OCI-LY1 (cell line): Measurements from ENCODE around the gene PNMA8C.

Source experiments
- H2AFZ ChIP-seq: fragments of 200-600 bp; sonication (generic), shearing (Covaris generic); 2 replicates; pipeline ENCODE4 v1.6.0; 2014; ENCODE audit warnings: antibody characterized with exemption, mild to moderate bottlenecking, low read length
- H3F3A ChIP-seq: fragments of 200-600 bp; sonication (generic), shearing (Covaris generic); 2 replicates; pipeline ENCODE4 v1.6.0; 2014; ENCODE audit warnings: mild to moderate bottlenecking, antibody characterized with exemption, low read length, moderate library complexity; ENCODE audit not compliant: insufficient read depth
- H3K27ac ChIP-seq: fragments of 200-600 bp; sonication (generic); 2 replicates; pipeline ENCODE4 v1.5.1; 2014; ENCODE audit warnings: low read length, mixed run types, mild to moderate bottlenecking, low read depth; ENCODE audit not compliant: poor library complexity, severe bottlenecking
- H3K27me3 ChIP-seq: fragments of 200-600 bp; sonication (generic); 2 replicates; pipeline ENCODE4 v1.6.0; 2014; ENCODE audit warnings: antibody characterized with exemption, mild to moderate bottlenecking, low read length, moderate library complexity; ENCODE audit not compliant: insufficient read depth
- H3K36me3 ChIP-seq: fragments of 200-600 bp; sonication (generic); 2 replicates; pipeline ENCODE4 v1.6.1; 2014; ENCODE audit warnings: mild to moderate bottlenecking, antibody characterized with exemption, low read length, moderate library complexity, mixed read lengths; ENCODE audit not compliant: insufficient read depth
- H3K4me1 ChIP-seq: fragments of 200-600 bp; sonication (generic); 2 replicates; pipeline ENCODE4 v1.5.1; 2014; ENCODE audit warnings: mild to moderate bottlenecking, low read length, moderate library complexity; ENCODE audit not compliant: insufficient read depth, severe bottlenecking
- H3K4me2 ChIP-seq: fragments of 200-600 bp; sonication (generic), shearing (Covaris generic); 2 replicates; pipeline ENCODE4 v1.6.1; 2014; ENCODE audit warnings: low read length
- H3K4me3 ChIP-seq: fragments of 200-600 bp; sonication (generic); 2 replicates; pipeline ENCODE4 v1.5.1; 2014; ENCODE audit warnings: low read length, low read depth, mild to moderate bottlenecking, mixed read lengths; ENCODE audit not compliant: poor library complexity, severe bottlenecking
- H3K79me2 ChIP-seq: fragments of 200-600 bp; shearing (Covaris generic); 2 replicates; pipeline ENCODE4 v1.6.1; 2016; ENCODE audit warnings: mixed run types, low read length, mixed read lengths; ENCODE audit not compliant: insufficient read depth
- H3K9ac ChIP-seq: fragments of 200-600 bp; sonication (generic), shearing (Covaris generic); 2 replicates; pipeline ENCODE4 v1.6.1; 2014; ENCODE audit warnings: mild to moderate bottlenecking, low read length, mixed read lengths
- H3K9me2 ChIP-seq: fragments of 200-600 bp; sonication (generic), shearing (Covaris generic); 2 replicates; pipeline ENCODE4 v1.6.1; 2014; ENCODE audit warnings: low read depth, mild to moderate bottlenecking, low read length, mixed read lengths
- H3K9me3 ChIP-seq: fragments of 200-600 bp; shearing (Covaris generic); 2 replicates; pipeline ENCODE4 v1.6.1; 2014; ENCODE audit warnings: low read length, mixed read lengths
- H4K20me1 ChIP-seq: fragments of 200-600 bp; sonication (generic), shearing (Covaris generic); 2 replicates; pipeline ENCODE4 v1.6.0; 2016; ENCODE audit warnings: mild to moderate bottlenecking, low read length; ENCODE audit not compliant: insufficient read depth
- EZH2 ChIP-seq: fragments of 200-600 bp; sonication (generic), shearing (Covaris generic); IDR thresholded peaks from 2 replicates; pipeline ENCODE4 v1.8.0; 2017; ENCODE audit warnings: borderline replicate concordance, mixed run types, mild to moderate bottlenecking, antibody characterized with exemption, low read length, moderate library complexity, mixed read lengths
- TF ChIP-seq, protein P1 (sequence below): fragments of 200-600 bp; sonication (generic), shearing (Covaris generic); IDR thresholded peaks from 2 replicates; pipeline ENCODE4 v1.5.1; 2017; ENCODE audit warnings: mild to moderate bottlenecking, antibody characterized with exemption, low read length, moderate library complexity, mixed read lengths

PNMA8C gene

DNA sequence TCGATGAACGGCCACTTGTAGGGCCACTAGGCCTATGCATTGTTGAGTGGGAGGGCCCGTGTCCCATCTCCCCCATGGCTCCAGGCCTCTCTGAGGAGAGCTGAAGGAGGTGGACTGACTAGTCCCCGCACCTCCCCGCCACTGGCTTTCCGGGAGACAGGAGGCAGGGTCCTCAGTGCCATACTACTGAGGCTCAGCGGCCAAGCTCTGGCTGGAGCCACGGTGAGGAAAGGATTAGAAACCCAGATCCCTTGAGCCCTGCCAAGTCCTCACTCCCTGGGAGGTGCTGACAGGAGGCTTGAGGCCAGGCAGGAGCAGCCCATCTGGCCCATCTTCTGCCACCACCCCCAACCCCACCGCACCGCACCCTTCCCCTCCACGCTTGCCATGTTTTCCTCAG lies 44.3 kb downstream of the PNMA8C start:
- Histone ChIP-seq H3K79me2 (no peaks in the 10 kb centered on the region), H2AFZ (no peak overlapping the region), H3K9me2 (no peaks in the 10 kb centered on the region), H4K20me1 (no peaks in the 10 kb centered on the region), H3K4me3 (no peak overlapping the region), H3K9me3 (no peaks in the 10 kb centered on the region), H3K4me2 (no peak overlapping the region), H3K27me3 (no peaks in the 10 kb centered on the region), H3F3A (no peaks in the 10 kb centered on the region), H3K9ac (no peak overlapping the region), H3K36me3 (peaks cover 92% of the 10 kb centered on the region), H3K27ac (no peak overlapping the region), H3K4me1 (no peaks in the 10 kb centered on the region)
- TF ChIP-seq, protein P1, sequence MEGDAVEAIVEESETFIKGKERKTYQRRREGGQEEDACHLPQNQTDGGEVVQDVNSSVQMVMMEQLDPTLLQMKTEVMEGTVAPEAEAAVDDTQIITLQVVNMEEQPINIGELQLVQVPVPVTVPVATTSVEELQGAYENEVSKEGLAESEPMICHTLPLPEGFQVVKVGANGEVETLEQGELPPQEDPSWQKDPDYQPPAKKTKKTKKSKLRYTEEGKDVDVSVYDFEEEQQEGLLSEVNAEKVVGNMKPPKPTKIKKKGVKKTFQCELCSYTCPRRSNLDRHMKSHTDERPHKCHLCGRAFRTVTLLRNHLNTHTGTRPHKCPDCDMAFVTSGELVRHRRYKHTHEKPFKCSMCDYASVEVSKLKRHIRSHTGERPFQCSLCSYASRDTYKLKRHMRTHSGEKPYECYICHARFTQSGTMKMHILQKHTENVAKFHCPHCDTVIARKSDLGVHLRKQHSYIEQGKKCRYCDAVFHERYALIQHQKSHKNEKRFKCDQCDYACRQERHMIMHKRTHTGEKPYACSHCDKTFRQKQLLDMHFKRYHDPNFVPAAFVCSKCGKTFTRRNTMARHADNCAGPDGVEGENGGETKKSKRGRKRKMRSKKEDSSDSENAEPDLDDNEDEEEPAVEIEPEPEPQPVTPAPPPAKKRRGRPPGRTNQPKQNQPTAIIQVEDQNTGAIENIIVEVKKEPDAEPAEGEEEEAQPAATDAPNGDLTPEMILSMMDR, result no peak
- no peak for TF ChIP-seq EZH2

DNA sequence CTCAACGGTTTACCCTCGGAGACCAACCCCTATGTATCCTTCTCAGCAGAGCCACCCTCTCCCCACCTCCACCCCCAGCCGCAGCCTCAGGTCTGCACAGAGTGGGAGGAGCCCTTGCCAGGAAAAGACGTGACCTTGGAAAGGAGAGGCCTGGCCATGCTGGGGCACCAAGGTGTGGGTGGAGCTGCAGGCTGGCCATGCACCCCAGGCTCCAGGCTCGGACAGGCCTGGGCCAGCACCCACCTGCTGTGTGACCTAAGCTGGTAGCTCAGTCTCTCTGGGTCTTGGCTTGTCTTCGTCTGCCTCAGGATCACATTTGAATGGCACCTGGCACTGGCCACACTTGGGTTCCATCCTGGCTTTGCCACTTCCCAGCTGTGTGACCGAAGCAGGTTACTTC lies 44.9 kb downstream of the PNMA8C start:
- Histone ChIP-seq H3F3A (no peaks in the 10 kb centered on the region), H3K79me2 (no peaks in the 10 kb centered on the region), H3K36me3 (peaks cover 92% of the 10 kb centered on the region), H2AFZ (no peak overlapping the region), H3K27me3 (no peaks in the 10 kb centered on the region), H3K4me2 (no peak overlapping the region), H3K9me2 (no peaks in the 10 kb centered on the region), H3K4me3 (no peak overlapping the region), H4K20me1 (no peaks in the 10 kb centered on the region), H3K4me1 (no peaks in the 10 kb centered on the region), H3K9me3 (no peaks in the 10 kb centered on the region), H3K27ac (no peak overlapping the region), H3K9ac (no peak overlapping the region)
- no peak for TF ChIP-seq EZH2
- TF ChIP-seq, protein P1, result no peak

DNA sequence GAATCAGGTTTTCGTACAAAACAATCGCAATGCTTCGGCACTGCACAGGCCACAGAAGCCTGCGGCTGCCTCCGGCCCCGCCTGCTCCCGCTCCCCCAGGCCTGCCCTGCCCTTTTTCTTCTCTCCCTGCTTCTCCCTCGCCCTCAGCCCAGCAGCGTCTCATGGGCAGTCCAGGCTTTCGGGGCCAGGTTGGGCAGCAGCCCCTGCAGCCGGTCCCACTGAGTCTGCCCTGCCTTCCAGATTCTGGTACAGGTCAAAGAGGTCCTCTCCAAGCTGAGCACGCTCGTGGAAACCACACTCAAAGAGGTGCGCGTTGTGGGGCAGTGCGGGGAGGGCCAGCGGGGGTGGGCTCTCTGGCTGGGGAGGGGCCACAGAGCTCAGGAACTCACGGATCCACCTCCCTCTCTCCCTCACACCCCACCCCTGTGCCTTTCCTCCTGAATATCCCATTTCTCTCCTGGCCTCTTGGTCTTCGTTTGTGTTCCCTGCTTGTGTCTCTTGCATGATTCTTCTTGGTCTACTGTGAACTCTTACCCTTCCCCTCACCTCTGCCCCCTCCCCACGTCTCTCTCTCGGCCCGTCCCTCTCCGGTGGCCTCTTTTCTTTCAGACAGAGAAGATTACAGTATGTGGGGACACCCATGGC lies 45.4 kb downstream of the PNMA8C start:
- Histone ChIP-seq H3K27ac (no peak overlapping the region), H3K4me3 (no peak overlapping the region), H3K9ac (no peak overlapping the region), H3F3A (no peaks in the 10 kb centered on the region), H2AFZ (no peak overlapping the region), H3K4me2 (no peak overlapping the region), H4K20me1 (no peaks in the 10 kb centered on the region), H3K27me3 (no peaks in the 10 kb centered on the region), H3K9me3 (no peaks in the 10 kb centered on the region), H3K4me1 (no peaks in the 10 kb centered on the region), H3K79me2 (no peaks in the 10 kb centered on the region), H3K9me2 (no peaks in the 10 kb centered on the region), H3K36me3 (peaks cover 92% of the 10 kb centered on the region)
- TF ChIP-seq, protein P1, result no peak
